Stimulated activated CD4-positive, alpha-beta T cell treated with anti-CD3 and anti-CD28 coated beads, Interleukin-1b, Interleukin-23, amount 100 ng/mL, for 4 hours (primary cell): ENCODE data around the gene CYP21A2.
"Not testable (repeated sequence)": the region's sequence is repeated elsewhere in the genome, so short reads cannot be mapped to it uniquely, and the experiment has no call there.

Source experiments
- DNase-seq, 2 donors: peaks; one replicate each; pipeline ENCODE4 v3.0.0-alpha.2; 2020; ENCODE audit warnings: low read depth in 2 of 2

CYP21A2 gene

GRCh38 chr6:32035283-32036013, 2.8 kb upstream of the CYP21A2 start:
- not testable (repeated sequence) for DNase-seq

GRCh38 chr6:32037136-32037535, 1.1 kb upstream of the CYP21A2 start:
- not testable (repeated sequence) for DNase-seq

- DNase-seq: not testable (repeated sequence)
These were observed 663 bp downstream of the CYP21A2 start for GRCh38 chr6:32038878-32039277.

- not testable (repeated sequence) for DNase-seq
These were observed 1.4 kb downstream of the CYP21A2 start for GRCh38 chr6:32039321-32040274.

- DNase-seq: not testable (repeated sequence)
These were observed 2.3 kb downstream of the CYP21A2 start for GRCh38 chr6:32040299-32041049.

GRCh38 chr6:32041050-32041321, 2.8 kb downstream of the CYP21A2 start:
- DNase-seq: not testable (repeated sequence)

GRCh38 chr6:32041385-32041784, 3.2 kb downstream of the CYP21A2 start:
- DNase-seq: not testable (repeated sequence)

- not testable (repeated sequence) for DNase-seq
These were observed 4.1 kb downstream of the CYP21A2 start for GRCh38 chr6:32042276-32042675.

GRCh38 chr6:32043589-32044380, 5.6 kb downstream of the CYP21A2 start:
- not testable (repeated sequence) for DNase-seq

- DNase-seq: not testable (repeated sequence)
These were observed 6.7 kb downstream of the CYP21A2 start for GRCh38 chr6:32044916-32045315.

GRCh38 chr6:32045811-32046449, 7.7 kb downstream of the CYP21A2 start:
- no peak for DNase-seq

- no peak for DNase-seq
These were observed 8.4 kb downstream of the CYP21A2 start for GRCh38 chr6:32046450-32047083.

- DNase-seq: no peak
These were observed 8.9 kb downstream of the CYP21A2 start for GRCh38 chr6:32047084-32047478.

GRCh38 chr6:32047539-32047854, 9.3 kb downstream of the CYP21A2 start:
- DNase-seq: no peak

- DNase-seq: peak; percentile 57 to 62
These were observed 9.9 kb downstream of the CYP21A2 start for GRCh38 chr6:32047855-32048766.

- DNase-seq: not testable (repeated sequence)
These were observed 10.9 kb downstream of the CYP21A2 start for GRCh38 chr6:32049149-32049548.

GRCh38 chr6:32049736-32050135, 11.5 kb downstream of the CYP21A2 start:
- not testable (repeated sequence) for DNase-seq

- DNase-seq: no peak
These were observed 12.3 kb downstream of the CYP21A2 start for GRCh38 chr6:32050562-32050961.

- DNase-seq: not testable (repeated sequence)
These were observed 14.4 kb downstream of the CYP21A2 start for GRCh38 chr6:32052626-32053025.
